GM12865 (cell line): ENCODE results near the gene CCL1.
A peak's percentile ranks its signal among the peaks of the same experiment; 100 is the strongest.

ENCODE experiments used
- DNase-seq: peaks from one replicate; pipeline ENCODE4 v3.0.0; 2010; ENCODE audit warnings: low read depth
- H3K4me3 ChIP-seq: 2 replicates; pipeline ENCODE4 v1.5.1; 2011; ENCODE audit warnings: mild to moderate bottlenecking, low read depth, low read length, control low read depth
- TF ChIP-seq, protein P1 (sequence below): IDR thresholded peaks from 2 replicates; pipeline ENCODE4 v1.5.1; 2011; ENCODE audit warnings: low read length, control low read depth, low read depth, inconsistent platforms; ENCODE audit not compliant: insufficient read depth; ENCODE audit errors: missing control alignments

CCL1 gene

DNA sequence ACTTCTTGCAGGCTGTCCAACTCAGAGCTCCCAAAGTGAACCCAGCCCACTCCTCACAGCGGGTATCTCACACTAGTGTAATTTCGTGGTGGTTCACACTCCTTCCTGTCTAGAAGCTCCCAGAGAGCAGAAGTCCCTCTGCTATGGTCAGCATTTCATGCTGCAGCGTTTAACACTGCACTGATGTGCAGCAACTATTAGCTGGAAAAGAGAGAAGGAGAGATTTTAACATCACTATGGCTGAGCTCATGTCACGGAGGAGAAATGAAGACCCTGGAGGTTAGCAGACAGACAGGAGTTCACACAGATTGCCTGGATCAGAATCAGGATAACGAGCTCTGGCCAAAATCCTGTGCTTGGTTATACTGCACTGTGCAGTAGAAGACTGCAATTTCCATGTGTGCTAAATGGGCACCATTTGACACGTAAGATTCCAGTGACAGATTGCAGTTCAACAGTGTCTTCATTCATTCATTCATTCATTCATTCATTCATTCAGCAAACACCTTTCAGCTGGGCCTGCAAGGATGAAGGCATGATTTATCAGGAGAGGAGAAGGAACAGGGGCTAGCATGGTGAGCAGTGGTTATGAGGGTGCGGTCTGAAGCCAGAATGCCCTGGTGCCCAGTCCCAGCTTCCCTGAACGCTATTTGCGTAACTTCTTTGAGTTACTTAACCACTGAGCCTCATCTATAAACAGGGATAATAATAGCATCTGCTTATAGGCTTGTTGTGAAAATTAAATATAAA, 5.3 kb upstream of the CCL1 start:
- no peak for DNase-seq
- TF ChIP-seq, protein P1, sequence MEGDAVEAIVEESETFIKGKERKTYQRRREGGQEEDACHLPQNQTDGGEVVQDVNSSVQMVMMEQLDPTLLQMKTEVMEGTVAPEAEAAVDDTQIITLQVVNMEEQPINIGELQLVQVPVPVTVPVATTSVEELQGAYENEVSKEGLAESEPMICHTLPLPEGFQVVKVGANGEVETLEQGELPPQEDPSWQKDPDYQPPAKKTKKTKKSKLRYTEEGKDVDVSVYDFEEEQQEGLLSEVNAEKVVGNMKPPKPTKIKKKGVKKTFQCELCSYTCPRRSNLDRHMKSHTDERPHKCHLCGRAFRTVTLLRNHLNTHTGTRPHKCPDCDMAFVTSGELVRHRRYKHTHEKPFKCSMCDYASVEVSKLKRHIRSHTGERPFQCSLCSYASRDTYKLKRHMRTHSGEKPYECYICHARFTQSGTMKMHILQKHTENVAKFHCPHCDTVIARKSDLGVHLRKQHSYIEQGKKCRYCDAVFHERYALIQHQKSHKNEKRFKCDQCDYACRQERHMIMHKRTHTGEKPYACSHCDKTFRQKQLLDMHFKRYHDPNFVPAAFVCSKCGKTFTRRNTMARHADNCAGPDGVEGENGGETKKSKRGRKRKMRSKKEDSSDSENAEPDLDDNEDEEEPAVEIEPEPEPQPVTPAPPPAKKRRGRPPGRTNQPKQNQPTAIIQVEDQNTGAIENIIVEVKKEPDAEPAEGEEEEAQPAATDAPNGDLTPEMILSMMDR, result no peak
- H3K4me3 ChIP-seq, result no peak overlapping the region

DNA sequence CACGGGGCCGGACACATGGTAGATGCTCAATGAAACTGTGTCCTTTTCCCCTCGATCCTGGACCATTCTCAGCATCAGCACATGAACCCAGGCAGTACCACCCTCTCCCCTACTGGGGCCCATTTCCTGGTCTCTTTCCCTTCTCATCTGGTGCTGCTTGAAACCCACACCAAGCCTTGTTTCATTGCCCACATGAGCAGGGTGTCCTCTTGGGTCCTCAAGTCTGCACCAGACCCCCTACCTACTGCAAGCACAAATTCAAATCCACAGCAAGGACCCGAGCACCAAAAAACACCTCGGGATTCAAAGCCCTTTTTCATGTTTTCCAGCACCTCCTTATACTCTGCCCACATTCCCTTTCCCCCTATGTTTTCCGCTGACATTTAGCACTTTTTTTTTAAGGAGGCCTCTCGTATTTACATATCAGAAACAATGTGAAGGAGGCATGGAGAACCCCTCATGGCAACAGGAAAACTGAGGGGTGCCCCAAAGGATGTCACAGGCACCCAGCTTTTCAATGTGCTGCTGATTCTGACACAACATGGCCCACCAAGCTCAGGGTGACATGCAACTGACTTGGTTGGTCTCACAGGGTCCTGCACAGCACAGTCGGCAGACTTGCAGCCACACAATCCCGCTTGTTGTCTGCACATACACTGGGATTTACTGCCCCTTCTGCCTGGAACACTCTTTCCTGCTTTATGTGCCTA, 4.6 kb upstream of the CCL1 start:
- no peak for DNase-seq
- TF ChIP-seq, protein P1, result no peak
- H3K4me3 ChIP-seq, result no peak overlapping the region

DNA sequence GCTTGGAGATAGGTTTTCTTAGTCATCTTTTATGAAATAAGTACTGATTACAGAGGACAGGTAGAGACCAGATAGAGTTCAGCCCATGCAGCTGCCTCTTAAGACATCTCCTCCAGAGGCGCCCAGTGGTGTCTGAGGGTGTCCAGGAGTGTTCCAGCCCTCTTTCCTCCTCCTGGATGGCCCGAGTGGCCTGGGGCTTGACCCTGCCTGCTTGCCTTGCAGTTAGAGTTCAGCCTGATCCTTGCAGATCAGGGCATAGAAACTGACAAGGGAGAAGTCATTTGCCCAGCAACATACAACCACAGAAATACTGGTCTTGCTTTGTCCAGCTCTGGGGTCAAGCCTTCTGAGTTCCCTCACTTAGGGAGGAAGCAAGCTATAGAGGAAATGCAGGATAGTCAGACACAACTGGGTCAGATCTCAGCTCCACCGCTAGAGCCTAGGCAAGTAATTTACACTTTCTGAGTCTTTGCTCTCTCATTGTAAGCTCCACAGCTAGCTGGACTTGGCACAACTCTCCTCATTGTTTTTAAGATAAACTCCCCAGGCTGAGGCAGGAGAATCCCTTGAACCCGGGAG, 3.6 kb upstream of the CCL1 start:
- no peak overlapping the region for H3K4me3 ChIP-seq

DNA sequence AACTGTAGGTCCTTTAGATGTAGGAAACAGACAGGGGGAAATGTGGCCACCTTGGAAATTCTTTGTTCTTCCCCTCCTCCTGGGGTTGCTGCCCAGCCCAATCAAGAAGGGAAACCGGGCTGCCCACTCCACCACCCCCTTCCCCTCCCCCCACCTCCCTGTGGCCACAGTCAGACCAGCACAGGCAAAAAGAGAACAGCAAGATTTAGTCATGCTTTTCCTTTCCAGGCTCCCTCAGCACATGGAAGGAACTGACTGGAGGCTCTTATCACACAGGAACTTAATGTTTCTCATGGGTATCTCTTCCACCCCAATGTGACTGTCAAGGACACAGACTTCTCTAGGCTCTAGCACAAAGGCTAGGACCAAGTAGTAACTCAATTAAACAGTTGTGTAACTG, 3.0 kb upstream of the CCL1 start:
- no peak overlapping the region for H3K4me3 ChIP-seq
- DNase-seq, result no peak
- TF ChIP-seq, protein P1, result no peak

More for the DNA sequence above, 3.6 kb upstream of the CCL1 start:
- TF ChIP-seq, protein P1, result no peak
- DNase-seq, result no peak

DNA sequence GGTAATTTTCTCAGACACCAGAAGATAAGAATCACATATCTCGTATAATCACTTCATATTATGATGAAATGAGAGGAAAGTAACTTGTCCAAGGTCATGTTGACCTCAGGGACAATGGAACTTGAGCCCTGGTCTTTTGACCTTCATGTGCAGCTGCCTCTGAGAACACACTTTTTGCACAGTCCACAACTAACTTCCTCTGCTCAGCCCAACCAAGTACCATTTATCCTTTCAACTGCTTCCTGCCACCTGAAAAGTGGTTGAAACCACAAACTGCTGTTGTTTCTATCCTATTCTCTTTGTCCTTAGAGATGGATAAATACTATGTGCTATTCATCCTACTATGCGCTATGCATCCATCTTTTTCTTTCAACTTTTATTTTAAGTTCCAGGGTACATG, 2.3 kb upstream of the CCL1 start:
- peak; percentile 28 for DNase-seq
- TF ChIP-seq, protein P1, result no peak
- H3K4me3 ChIP-seq, result no peak overlapping the region

DNA sequence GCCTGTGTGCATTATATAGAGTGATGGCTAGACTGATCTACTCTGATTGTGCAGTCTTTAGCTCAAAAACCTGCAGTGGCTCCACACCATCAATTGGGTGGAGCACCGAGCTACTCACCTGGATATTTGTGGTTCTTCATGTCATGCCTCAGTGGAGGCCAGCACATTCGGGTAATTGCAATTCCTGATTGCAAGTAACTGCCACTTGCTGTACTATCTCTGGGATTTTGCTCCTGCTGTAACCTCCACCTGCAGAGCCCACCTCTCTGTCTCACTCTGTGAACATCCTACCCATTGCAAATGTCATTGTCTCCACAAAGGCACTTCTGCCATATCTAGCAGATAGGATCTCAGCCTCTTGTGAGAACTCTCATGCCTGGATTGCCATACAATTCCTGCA, 1.7 kb upstream of the CCL1 start:
- no peak overlapping the region for H3K4me3 ChIP-seq
- DNase-seq, result no peak
- TF ChIP-seq, protein P1, result no peak
